RPMI7951 (cell line): ENCODE measurements around the gene TRIM77. TPM values are rescaled to one million over a fixed set of nuclear protein-coding genes. Genes with fewer than 3 reads are reported as not detected.
"Not testable (repeated sequence)": the region's sequence is repeated elsewhere in the genome, so short reads cannot be mapped to it uniquely, and the experiment has no call there.

Source experiments
- DNase-seq: peaks from one replicate; pipeline ENCODE4 v3.0.0-alpha.2; 2012; ENCODE audit warnings: low read depth
- total RNA-seq: library from RNA; depleted of rRNA; stranded (reverse); fragments of >200 nt; shearing (Covaris generic); gene quantifications from 2 replicates; pipeline ENCODE4 v1.2.3, GENCODE V29; 2014; rRNA removed

TRIM77 gene
- not detected in 2 replicates for total RNA-seq

- DNase-seq: not testable (repeated sequence)
Measured at GRCh38 chr11:89709999-89710398, at the start of gene TRIM77. Gene TRIM77 (plus strand): TSS chr11:89710299. CDS start chr11:89710299, 0 bp downstream.

- DNase-seq: no peak
Measured at GRCh38 chr11:89667001-89667400, 43.1 kb upstream of the TRIM77 start.

GRCh38 chr11:89668158-89668557 lies 41.9 kb upstream of the TRIM77 start:
- DNase-seq: not testable (repeated sequence)

- DNase-seq: not testable (repeated sequence)
Measured at GRCh38 chr11:89669586-89669985, 40.5 kb upstream of the TRIM77 start.

GRCh38 chr11:89669993-89670669 lies 40.0 kb upstream of the TRIM77 start:
- not testable (repeated sequence) for DNase-seq

- not testable (repeated sequence) for DNase-seq
Measured at GRCh38 chr11:89672547-89672946, 37.6 kb upstream of the TRIM77 start.

GRCh38 chr11:89673380-89673779 lies 36.7 kb upstream of the TRIM77 start:
- not testable (repeated sequence) for DNase-seq

- not testable (repeated sequence) for DNase-seq
Measured at GRCh38 chr11:89675383-89675782, 34.7 kb upstream of the TRIM77 start.

- DNase-seq: not testable (repeated sequence)
Measured at GRCh38 chr11:89675948-89676347, 34.2 kb upstream of the TRIM77 start.

GRCh38 chr11:89707080-89707479 lies 3.0 kb upstream of the TRIM77 start:
- DNase-seq: not testable (repeated sequence)

GRCh38 chr11:89724866-89725498 lies 14.9 kb downstream of the TRIM77 start:
- DNase-seq: not testable (repeated sequence)

GRCh38 chr11:89730215-89730614 lies 20.1 kb downstream of the TRIM77 start:
- DNase-seq: not testable (repeated sequence)

GRCh38 chr11:89736566-89736965 lies 26.5 kb downstream of the TRIM77 start:
- no peak for DNase-seq

- DNase-seq: no peak
Measured at GRCh38 chr11:89737116-89737515, 27.0 kb downstream of the TRIM77 start.

- DNase-seq: not testable (repeated sequence)
Measured at GRCh38 chr11:89741406-89741805, 31.3 kb downstream of the TRIM77 start.

- not testable (repeated sequence) for DNase-seq
Measured at GRCh38 chr11:89744158-89744557, 34.1 kb downstream of the TRIM77 start.

GRCh38 chr11:89750822-89751221 lies 40.7 kb downstream of the TRIM77 start:
- not testable (repeated sequence) for DNase-seq

Other genes starting within 250 kb of the TRIM77 start
- 0.24 and 2.1 TPM in 2 replicates for gene NOX4, start 218.9 kb upstream of the TRIM77 start, total RNA-seq
- not detected in 2 replicates for gene TRIM49, start 98.3 kb downstream of the TRIM77 start, total RNA-seq
- gene TRIM64B, start 168.2 kb downstream of the TRIM77 start, total RNA-seq: not detected in 2 replicates
- gene TRIM49D1, start 211.9 kb downstream of the TRIM77 start, total RNA-seq: not detected in 2 replicates
- gene TRIM49D2, start 213.8 kb downstream of the TRIM77 start, total RNA-seq: not detected in 2 replicates